Uterus (tissue), 2 donors: ENCODE measurements around the gene VWCE.
"Not testable (repeated sequence)": the region's sequence is repeated elsewhere in the genome, so short reads cannot be mapped to it uniquely, and the experiment has no call there.

ENCODE experiments used
- CTCF ChIP-seq, 4 experiments: fragments of 200-600 bp in 2 of 4; fragments of 450-650 bp in 2 of 4; sonication (generic) in 2 of 4; IDR thresholded peaks; one replicate each; pipeline ENCODE4 v1.5.1; 2016 to 2019; ENCODE audit warnings: antibody characterized with exemption in 4 of 4, mild to moderate bottlenecking in 2 of 4, moderate library complexity in 1 of 4
- POLR2A ChIP-seq, 2 donors: fragments of 450-650 bp; IDR thresholded peaks; one replicate each; pipeline ENCODE4 v1.6.1; 2016; ENCODE audit warnings: antibody characterized with exemption in 2 of 2, mild to moderate bottlenecking in 1 of 2, moderate library complexity in 1 of 2

GRCh38 chr11:61237130-61237529, 58.0 kb downstream of the VWCE start:
- TF ChIP-seq POLR2A, CTCF (IDR thresholded peaks at IDR 0.05): not testable (repeated sequence)
